Liver (tissue), 3 donors: ENCODE measurements around the gene NOVA2.

ENCODE experiments used
- CTCF ChIP-seq: fragments of 150-350 bp; IDR thresholded peaks from 2 replicates; pipeline ENCODE4 v1.5.1; 2017; ENCODE audit warnings: improper control_type of control experiment, low read depth, low read length; ENCODE audit not compliant: missing input control
- FOXA1 ChIP-seq: IDR thresholded peaks from 2 replicates; pipeline ENCODE4 v1.6.1; 2016; ENCODE audit warnings: antibody characterized with exemption
- JUND ChIP-seq, 2 donors: IDR thresholded peaks; 2 replicates each; pipeline ENCODE4 v1.6.1; 2016; ENCODE audit warnings: antibody characterized with exemption in 2 of 2
- REST ChIP-seq: IDR thresholded peaks from 2 replicates; pipeline ENCODE4 v1.6.1; 2016; ENCODE audit warnings: antibody characterized with exemption, mild to moderate bottlenecking
- RXRA ChIP-seq, 2 donors: IDR thresholded peaks; 2 replicates each; pipeline ENCODE4 v1.6.1; 2017 to 2018; ENCODE audit warnings: antibody characterized with exemption in 2 of 2, mild to moderate bottlenecking in 1 of 2
- SP1 ChIP-seq: IDR thresholded peaks from 2 replicates; pipeline ENCODE4 v1.6.1; 2018; ENCODE audit warnings: antibody characterized with exemption, mild to moderate bottlenecking
- TAF1 ChIP-seq: conservative IDR thresholded peaks from 2 replicates; pipeline ENCODE4 v1.6.1; 2016; ENCODE audit warnings: antibody characterized with exemption, mild to moderate bottlenecking
- YY1 ChIP-seq: IDR thresholded peaks from 2 replicates; pipeline ENCODE4 v1.6.1; 2016; ENCODE audit warnings: antibody characterized with exemption, mild to moderate bottlenecking
- donor health status: healthy.
- donor health status: healthy.

- TF ChIP-seq CTCF (no peak), YY1 (no peak), RXRA (IDR thresholded peaks at IDR 0.05) (no peak), REST (no peak), TAF1 (no peak), JUND (IDR thresholded peaks at IDR 0.05) (no peak), SP1 (no peak), FOXA1 (no peak)
These were observed 72.2 kb downstream of the NOVA2 start for GRCh38 chr19:45901432-45901911.
